Omental fat pad (tissue), 4 donors: ENCODE measurements around the gene KIF21B. TPM values are rescaled to one million over a fixed set of nuclear protein-coding genes. Genes with fewer than 3 reads are reported as not detected.

Experiments used
- ATAC-seq: fragments of 150-250 bp; one replicate; pipeline ENCODE4 v1.9.1; 2016; ENCODE audit warnings: mild to moderate bottlenecking, moderate library complexity; ENCODE audit not compliant: low FRiP score
- DNase-seq: peaks from one replicate; pipeline ENCODE4 v3.0.0-alpha.2; 2019; ENCODE audit warnings: low spot score
- CTCF ChIP-seq, 3 donors: fragments of 450-650 bp; IDR thresholded peaks; one replicate each; pipeline ENCODE4 v1.5.1; 2016 to 2017; ENCODE audit warnings: antibody characterized with exemption in 3 of 3, mild to moderate bottlenecking in 3 of 3, moderate library complexity in 2 of 3
- total RNA-seq, 4 donors: library from RNA; depleted of rRNA; stranded (reverse); fragments of >200 nt; gene quantifications; one replicate each; pipeline ENCODE4 v1.1.0, GENCODE V29; 2016

The KIF21B gene
- total RNA-seq, 4 donors from 2014 or later, result 0.93 to 6.1 (median 3.7) TPM

- no peak for ATAC-seq
- TF ChIP-seq CTCF (IDR thresholded peaks at IDR 0.05), result no peak
- no peak for DNase-seq
These were observed 62.6 kb downstream of the KIF21B start for GRCh38 chr1:200960948-200961340.

GRCh38 chr1:200960236-200960947 lies 63.1 kb downstream of the KIF21B start:
- TF ChIP-seq CTCF (IDR thresholded peaks at IDR 0.05), result no peak
- DNase-seq, result no peak
- ATAC-seq, result no peak

GRCh38 chr1:200959411-200959921 lies 64.0 kb downstream of the KIF21B start:
- TF ChIP-seq CTCF (IDR thresholded peaks at IDR 0.05), result no peak
- DNase-seq (no peak), ATAC-seq (no peak)

- ATAC-seq (no peak), DNase-seq (no peak)
- TF ChIP-seq CTCF (IDR thresholded peaks at IDR 0.05), result no peak
These were observed 64.9 kb downstream of the KIF21B start for GRCh38 chr1:200958597-200958996.

- no peak for ATAC-seq
- no peak for DNase-seq
- no peak for TF ChIP-seq CTCF (IDR thresholded peaks at IDR 0.05)
These were observed 69.1 kb downstream of the KIF21B start for GRCh38 chr1:200954434-200954833.

- TF ChIP-seq CTCF (IDR thresholded peaks at IDR 0.05), result no peak
- no peak for ATAC-seq
These were observed 72.5 kb downstream of the KIF21B start for GRCh38 chr1:200951016-200951415.

GRCh38 chr1:200949626-200950025 lies 73.9 kb downstream of the KIF21B start:
- no peak for DNase-seq
- no peak for TF ChIP-seq CTCF (IDR thresholded peaks at IDR 0.05)
- ATAC-seq, result no peak

More at GRCh38 chr1:200951016-200951415, 72.5 kb downstream of the KIF21B start:
- DNase-seq, result no peak
